Stromal cell of bone marrow (primary cell): ENCODE measurements around the gene TMEM38A.

Source experiments
- DNase-seq: peaks from one replicate; pipeline ENCODE4 v3.0.0-alpha.2; 2012; ENCODE audit warnings: low read depth

TMEM38A gene, protein sequence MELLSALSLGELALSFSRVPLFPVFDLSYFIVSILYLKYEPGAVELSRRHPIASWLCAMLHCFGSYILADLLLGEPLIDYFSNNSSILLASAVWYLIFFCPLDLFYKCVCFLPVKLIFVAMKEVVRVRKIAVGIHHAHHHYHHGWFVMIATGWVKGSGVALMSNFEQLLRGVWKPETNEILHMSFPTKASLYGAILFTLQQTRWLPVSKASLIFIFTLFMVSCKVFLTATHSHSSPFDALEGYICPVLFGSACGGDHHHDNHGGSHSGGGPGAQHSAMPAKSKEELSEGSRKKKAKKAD

GRCh38 chr19:16660763-16661479 lies at the start of gene TMEM38A:
Gene TMEM38A (plus strand): TSS chr19:16661139. CDS start chr19:16661218, 79 bp downstream.
- DNase-seq: no peak

- no peak for DNase-seq
Measured at GRCh38 chr19:16612636-16613035, 48.3 kb upstream of the TMEM38A start.

DNA sequence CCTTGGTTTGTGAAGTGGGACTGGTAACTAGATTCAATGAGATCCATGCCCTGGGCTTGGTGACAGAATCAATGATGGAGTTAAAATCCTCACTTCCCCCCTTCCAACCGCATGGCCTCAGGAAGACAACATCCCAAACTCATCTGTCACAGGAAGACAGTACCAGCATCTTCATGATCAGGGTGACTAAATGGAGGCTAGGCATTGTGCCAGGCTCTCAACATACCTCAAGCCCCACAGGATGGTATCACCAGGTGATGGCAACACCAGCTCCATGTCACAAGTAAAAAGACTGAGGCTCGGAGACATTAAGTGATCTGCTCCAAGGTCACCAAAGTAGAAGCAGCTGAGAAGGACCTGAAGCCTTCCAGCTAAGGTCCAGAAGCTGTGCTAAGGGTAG lies 47.1 kb upstream of the TMEM38A start:
- DNase-seq: no peak

- DNase-seq: no peak
Measured at GRCh38 chr19:16614941-16615340, 46.0 kb upstream of the TMEM38A start.

GRCh38 chr19:16615808-16616207 lies 45.1 kb upstream of the TMEM38A start:
- no peak for DNase-seq

GRCh38 chr19:16618248-16618647 lies 42.7 kb upstream of the TMEM38A start:
- DNase-seq: no peak

- no peak for DNase-seq
Measured at GRCh38 chr19:16619457-16619856, 41.5 kb upstream of the TMEM38A start.

DNA sequence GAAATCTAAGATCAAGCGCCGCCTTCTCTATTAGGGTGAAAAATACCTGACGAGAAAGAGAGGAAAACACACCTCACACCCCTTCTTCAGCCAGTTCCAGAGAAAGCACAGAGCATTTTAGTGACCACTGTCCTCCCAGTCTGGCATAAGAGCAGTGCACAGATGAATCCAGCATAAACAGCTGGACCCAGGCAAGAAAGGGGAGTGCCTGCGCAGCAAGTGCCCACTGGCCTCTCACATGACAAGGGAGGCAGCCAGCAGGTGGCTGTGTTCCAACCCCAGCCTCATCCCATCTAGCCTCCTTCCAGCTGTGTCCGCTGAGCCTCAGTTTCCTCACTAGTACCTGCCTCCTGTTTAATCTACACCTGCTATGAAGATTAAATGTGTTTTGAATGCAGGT lies 40.9 kb upstream of the TMEM38A start:
- DNase-seq: no peak

DNA sequence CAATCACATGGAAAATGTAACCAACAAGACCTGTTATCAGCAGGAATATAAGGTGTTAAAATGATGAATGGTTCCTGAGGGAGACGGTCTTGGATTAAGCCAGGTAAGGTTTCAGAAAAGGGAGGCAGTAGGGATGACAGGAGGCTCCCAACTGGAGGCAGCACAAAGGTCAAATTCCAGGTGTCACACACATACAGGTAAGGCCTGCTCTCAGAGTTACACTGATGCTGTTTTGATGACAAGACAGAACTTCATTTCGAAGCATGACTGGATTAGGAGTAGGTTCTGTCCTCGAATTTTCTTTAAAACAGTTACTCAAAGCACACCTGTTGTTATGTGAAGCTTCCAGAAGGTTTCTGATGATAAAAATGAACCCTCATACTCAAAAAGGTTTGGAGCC lies 40.4 kb upstream of the TMEM38A start:
- DNase-seq: no peak

GRCh38 chr19:16621165-16621800 lies 39.7 kb upstream of the TMEM38A start:
- no peak for DNase-seq

GRCh38 chr19:16623066-16623465 lies 37.9 kb upstream of the TMEM38A start:
- DNase-seq: no peak

- DNase-seq: no peak
Measured at GRCh38 chr19:16623576-16623975, 37.4 kb upstream of the TMEM38A start.

GRCh38 chr19:16624236-16624635 lies 36.7 kb upstream of the TMEM38A start:
- DNase-seq: no peak

GRCh38 chr19:16625163-16625958 lies 35.6 kb upstream of the TMEM38A start:
- DNase-seq: no peak

- DNase-seq: no peak
Measured at GRCh38 chr19:16626796-16627192, 34.1 kb upstream of the TMEM38A start.

GRCh38 chr19:16627193-16627927 lies 33.6 kb upstream of the TMEM38A start:
- DNase-seq: no peak

GRCh38 chr19:16627928-16628182 lies 33.1 kb upstream of the TMEM38A start:
- DNase-seq: no peak

GRCh38 chr19:16628183-16628983 lies 32.6 kb upstream of the TMEM38A start, which contains the start of gene MED26:
Gene MED26 (minus strand): TSS chr19:16628204. CDS start chr19:16627943, 261 bp downstream.
- peak; percentile 81 for DNase-seq

DNA sequence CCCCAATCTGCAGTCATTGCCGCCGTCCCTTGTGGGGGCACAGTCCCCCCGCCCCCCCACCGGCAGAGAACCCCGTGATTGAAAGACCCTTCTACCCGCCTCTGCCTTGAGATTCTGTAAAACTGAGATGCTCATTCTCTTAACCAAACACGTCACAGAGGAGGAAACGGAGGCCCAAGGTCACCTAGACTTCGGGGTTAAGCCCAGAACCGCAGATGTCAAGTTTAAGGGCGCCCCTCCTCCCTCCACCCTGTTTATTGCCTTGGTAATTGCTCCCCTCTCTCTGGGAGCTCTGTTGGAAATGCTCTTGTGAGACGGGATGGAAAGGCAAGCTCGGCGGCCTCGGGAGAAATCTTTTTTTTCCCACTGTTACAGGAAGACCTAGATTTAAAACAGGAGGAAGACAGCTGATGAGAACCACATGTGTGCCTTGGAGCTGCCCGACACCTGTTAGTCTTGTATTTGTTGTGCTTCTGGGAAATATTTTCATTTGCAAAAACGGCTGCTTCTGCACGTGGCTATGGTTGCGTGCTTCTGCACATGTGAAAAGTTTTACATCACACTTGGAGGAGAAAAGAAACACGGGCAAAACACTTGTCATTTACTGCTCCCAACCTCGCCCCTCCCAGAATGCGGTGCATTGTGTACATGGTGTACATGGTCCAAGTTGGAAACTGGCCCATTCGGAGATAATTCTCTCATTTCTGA lies 31.8 kb upstream of the TMEM38A start:
- DNase-seq: no peak

GRCh38 chr19:16631465-16631864 lies 29.5 kb upstream of the TMEM38A start:
- DNase-seq: no peak
